A673 (cell line): Measurements from ENCODE around the gene WDPCP.

ENCODE experiments used
- EZH2 ChIP-seq: fragments of 200-600 bp; sonication (generic); IDR thresholded peaks from 2 replicates; pipeline ENCODE4 v1.6.1; 2017; ENCODE audit warnings: borderline replicate concordance, low read depth, mild to moderate bottlenecking, mixed read lengths, antibody characterized with exemption, low read length; ENCODE audit not compliant: poor library complexity, severe bottlenecking
- TF ChIP-seq, protein P1 (sequence below): fragments of 300-800, 200-600 bp; sonication (generic); conservative IDR thresholded peaks from 2 replicates; pipeline ENCODE4 v1.5.1; 2017; ENCODE audit warnings: low read depth, mild to moderate bottlenecking, antibody characterized with exemption, low read length, moderate library complexity, mixed read lengths

DNA sequence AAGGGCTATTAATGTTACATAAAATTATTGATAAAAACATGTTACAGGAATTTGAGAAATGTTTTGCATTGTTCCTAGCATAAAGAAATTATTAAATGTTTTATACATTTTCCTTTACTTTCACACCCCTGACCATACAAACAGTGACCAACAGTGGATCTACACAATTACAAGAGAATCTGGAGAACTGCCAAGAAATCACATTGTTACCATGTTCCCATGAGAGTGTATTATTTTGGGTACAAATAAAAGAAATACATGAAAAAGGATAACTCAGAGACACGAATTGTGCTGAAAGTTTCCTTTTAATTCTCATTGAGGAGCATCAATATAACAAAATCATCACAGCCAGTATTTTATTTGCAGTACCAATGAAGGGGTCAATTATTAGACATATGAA, 150.1 kb downstream of the WDPCP start:
- TF ChIP-seq, protein P1, sequence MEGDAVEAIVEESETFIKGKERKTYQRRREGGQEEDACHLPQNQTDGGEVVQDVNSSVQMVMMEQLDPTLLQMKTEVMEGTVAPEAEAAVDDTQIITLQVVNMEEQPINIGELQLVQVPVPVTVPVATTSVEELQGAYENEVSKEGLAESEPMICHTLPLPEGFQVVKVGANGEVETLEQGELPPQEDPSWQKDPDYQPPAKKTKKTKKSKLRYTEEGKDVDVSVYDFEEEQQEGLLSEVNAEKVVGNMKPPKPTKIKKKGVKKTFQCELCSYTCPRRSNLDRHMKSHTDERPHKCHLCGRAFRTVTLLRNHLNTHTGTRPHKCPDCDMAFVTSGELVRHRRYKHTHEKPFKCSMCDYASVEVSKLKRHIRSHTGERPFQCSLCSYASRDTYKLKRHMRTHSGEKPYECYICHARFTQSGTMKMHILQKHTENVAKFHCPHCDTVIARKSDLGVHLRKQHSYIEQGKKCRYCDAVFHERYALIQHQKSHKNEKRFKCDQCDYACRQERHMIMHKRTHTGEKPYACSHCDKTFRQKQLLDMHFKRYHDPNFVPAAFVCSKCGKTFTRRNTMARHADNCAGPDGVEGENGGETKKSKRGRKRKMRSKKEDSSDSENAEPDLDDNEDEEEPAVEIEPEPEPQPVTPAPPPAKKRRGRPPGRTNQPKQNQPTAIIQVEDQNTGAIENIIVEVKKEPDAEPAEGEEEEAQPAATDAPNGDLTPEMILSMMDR = no peak
- TF ChIP-seq EZH2 = no peak
